HepG2 (cell line): ENCODE data around the gene PWP1. TPM values are rescaled to one million over a fixed set of nuclear protein-coding genes. Genes with fewer than 3 reads are reported as not detected.

Experiments
- ERF ChIP-seq: IDR thresholded peaks from 2 replicates; pipeline ENCODE4 v1.6.1; 2018; ENCODE audit warnings: missing biosample characterization, missing genetic modification reagents
- HOXA3 ChIP-seq: sonication (generic); formaldehyde crosslinking; IDR thresholded peaks from 2 replicates; pipeline ENCODE4 v1.5.0; 2020; ENCODE audit warnings: missing genetic modification reagents
- ISX ChIP-seq: sonication (generic); formaldehyde crosslinking; conservative IDR thresholded peaks from 2 replicates; pipeline ENCODE4 v1.5.0; 2020; ENCODE audit warnings: missing genetic modification reagents
- SAP130 ChIP-seq: IDR thresholded peaks from 2 replicates; pipeline ENCODE4 v1.6.1; 2016; ENCODE audit warnings: low read depth
- SCMH1 ChIP-seq: sonication (generic); formaldehyde crosslinking; IDR thresholded peaks from 2 replicates; pipeline ENCODE4 v1.9.0; 2021; ENCODE audit warnings: missing genetic modification reagents, mild to moderate bottlenecking, borderline replicate concordance
- ZFP62 ChIP-seq: sonication (generic); formaldehyde crosslinking; IDR thresholded peaks from 2 replicates; pipeline ENCODE4 v1.4.0; 2020; ENCODE audit warnings: missing genetic modification reagents
- ZFY ChIP-seq: sonication (generic); formaldehyde crosslinking; IDR thresholded peaks from 2 replicates; pipeline ENCODE4 v1.4.0; 2020; ENCODE audit warnings: missing genetic modification reagents
- ZNF431 ChIP-seq: sonication (generic); formaldehyde crosslinking; IDR thresholded peaks from 2 replicates; pipeline ENCODE4 v1.9.0; 2022; ENCODE audit warnings: missing genetic modification reagents, low read depth, mild to moderate bottlenecking, borderline replicate concordance
- ZNF839 ChIP-seq: sonication (generic); formaldehyde crosslinking; IDR thresholded peaks from 2 replicates; pipeline ENCODE4 v1.4.0; 2020; ENCODE audit warnings: missing genetic modification reagents, mild to moderate bottlenecking, borderline replicate concordance
- ZNF883 ChIP-seq: sonication (generic); formaldehyde crosslinking; IDR thresholded peaks from 2 replicates; pipeline ENCODE4 v1.5.1; 2020; ENCODE audit warnings: mild to moderate bottlenecking, missing genetic modification reagents; ENCODE audit errors: not compliant biosample characterization
- polyA plus RNA-seq, 8 experiments: library from polyadenylated mRNA; depleted of rRNA in 3 of 8; stranded (reverse) in 7 of 8; unstranded in 1 of 8; fragments of >200 nt; fragmentation: Illumina TruSeq in 4 of 8; extraction: Trizol in 4 of 8; gene quantifications; 2 replicates each; pipeline versions ENCODE4 v1.2.1 to v1.2.3, GENCODE V29; 2011 to 2016; ENCODE audit warnings: low read depth in 4 of 8, missing spikeins in 1 of 8, mixed read lengths in 1 of 8; ENCODE audit not compliant: insufficient read depth in 1 of 8
- total RNA-seq, 5 experiments: library from RNA; depleted of rRNA; stranded (reverse); fragments of >200 nt; fragmentation: Illumina TruSeq; extraction: Trizol; gene quantifications; 2 replicates each; pipeline ENCODE4 v1.2.3, GENCODE V29; 2016; ENCODE audit warnings: low read depth in 1 of 5
- TF ChIP-seq, protein P1 (sequence below): sonication (generic); formaldehyde crosslinking; IDR thresholded peaks from 2 replicates; pipeline ENCODE4 v1.8.0; 2022; ENCODE audit warnings: missing genetic modification reagents, mild to moderate bottlenecking, moderate library complexity, borderline replicate concordance
- TF ChIP-seq, protein P2 (sequence below): sonication (generic); formaldehyde crosslinking; IDR thresholded peaks from 2 replicates; pipeline ENCODE4 v1.5.0; 2020; ENCODE audit warnings: missing genetic modification reagents
- TF ChIP-seq, protein P3 (sequence below): sonication (generic); formaldehyde crosslinking; IDR thresholded peaks from 2 replicates; pipeline ENCODE4 v1.5.1; 2020; ENCODE audit warnings: mild to moderate bottlenecking, missing genetic modification reagents, borderline replicate concordance
- TF ChIP-seq, protein P4 (sequence below): sonication (generic); formaldehyde crosslinking; IDR thresholded peaks from 2 replicates; pipeline ENCODE4 v1.5.1; 2020; ENCODE audit warnings: mild to moderate bottlenecking, moderate library complexity, missing genetic modification reagents
- TF ChIP-seq, protein P5 (sequence below): sonication (generic); formaldehyde crosslinking; IDR thresholded peaks from 2 replicates; pipeline ENCODE4 v1.4.0; 2020; ENCODE audit warnings: mild to moderate bottlenecking, missing genetic modification reagents

PWP1 gene
- total and polyA plus RNA-seq, 2 of the 13 experiments (the other 11 are each of a cell fraction or from before 2014, with no cell fraction given): 65.9 to 70.2 TPM

DNA sequence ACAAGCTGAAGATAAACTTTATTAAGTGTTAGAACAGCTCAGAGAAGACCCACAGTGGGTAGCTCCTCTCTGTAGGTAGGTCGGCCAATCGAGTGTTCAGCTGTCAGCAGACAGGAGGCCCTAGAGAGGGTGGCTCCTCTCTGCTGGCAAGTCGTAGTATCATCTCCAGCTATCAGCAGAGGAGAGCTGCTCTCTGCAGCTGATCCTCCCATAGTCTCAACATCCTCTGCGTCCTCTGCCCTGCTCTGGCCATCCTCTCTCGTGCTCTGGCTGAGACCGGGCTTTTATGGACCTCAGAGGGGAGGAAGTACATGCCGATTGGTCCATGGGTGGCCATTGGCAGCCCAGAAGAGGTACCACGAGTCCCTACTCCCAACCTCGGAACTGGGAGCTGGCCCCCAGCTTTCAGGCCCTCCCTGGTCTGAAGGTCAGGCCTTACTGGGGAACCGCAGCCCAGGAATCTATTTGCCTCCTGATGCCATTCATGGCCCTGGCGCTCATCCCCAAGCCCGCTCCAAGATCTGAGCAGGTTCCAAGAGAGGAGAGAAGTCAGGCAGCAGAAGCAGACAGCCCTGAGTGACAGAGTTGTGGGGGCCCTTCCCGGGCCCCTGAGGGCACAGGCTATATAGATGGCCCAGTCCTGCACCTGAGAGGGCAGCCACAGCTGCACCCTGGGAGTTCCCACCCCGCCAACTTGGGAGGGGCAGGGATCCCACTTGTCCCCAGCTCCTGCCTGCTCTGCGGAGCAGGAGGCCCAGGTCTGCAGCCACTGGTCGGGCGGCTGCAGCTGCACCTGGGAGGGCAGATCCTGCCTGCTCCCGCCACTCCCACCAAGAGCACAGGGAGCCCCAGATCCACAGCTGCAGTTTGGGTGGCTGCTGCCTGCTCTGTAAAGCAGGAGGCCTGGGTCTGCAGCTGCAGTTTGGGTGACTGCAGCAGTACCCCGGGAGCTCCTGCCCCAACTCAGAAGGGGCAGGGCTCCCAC lies 3.5 kb upstream of the PWP1 start (continued):
- TF ChIP-seq, protein P1, sequence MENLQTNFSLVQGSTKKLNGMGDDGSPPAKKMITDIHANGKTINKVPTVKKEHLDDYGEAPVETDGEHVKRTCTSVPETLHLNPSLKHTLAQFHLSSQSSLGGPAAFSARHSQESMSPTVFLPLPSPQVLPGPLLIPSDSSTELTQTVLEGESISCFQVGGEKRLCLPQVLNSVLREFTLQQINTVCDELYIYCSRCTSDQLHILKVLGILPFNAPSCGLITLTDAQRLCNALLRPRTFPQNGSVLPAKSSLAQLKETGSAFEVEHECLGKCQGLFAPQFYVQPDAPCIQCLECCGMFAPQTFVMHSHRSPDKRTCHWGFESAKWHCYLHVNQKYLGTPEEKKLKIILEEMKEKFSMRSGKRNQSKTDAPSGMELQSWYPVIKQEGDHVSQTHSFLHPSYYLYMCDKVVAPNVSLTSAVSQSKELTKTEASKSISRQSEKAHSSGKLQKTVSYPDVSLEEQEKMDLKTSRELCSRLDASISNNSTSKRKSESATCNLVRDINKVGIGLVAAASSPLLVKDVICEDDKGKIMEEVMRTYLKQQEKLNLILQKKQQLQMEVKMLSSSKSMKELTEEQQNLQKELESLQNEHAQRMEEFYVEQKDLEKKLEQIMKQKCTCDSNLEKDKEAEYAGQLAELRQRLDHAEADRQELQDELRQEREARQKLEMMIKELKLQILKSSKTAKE (CRISPR knock-in tag): no peak
- TF ChIP-seq ZNF839 (CRISPR knock-in tag) (no peak), ZNF883 (CRISPR knock-in tag) (no peak), ISX (0 out of 2 replicates have a peak, but pooled peaks have one; percentile 21), HOXA3 (CRISPR knock-in tag) (peak; percentile 56), ZNF431 (CRISPR knock-in tag) (no peak), SCMH1 (CRISPR knock-in tag) (no peak), ZFY (CRISPR knock-in tag) (peak; percentile 90), SAP130 (CRISPR knock-in tag) (peak; percentile 88), ZFP62 (no peak), ERF (CRISPR knock-in tag) (peak; percentile 69)
- TF ChIP-seq, protein P2, sequence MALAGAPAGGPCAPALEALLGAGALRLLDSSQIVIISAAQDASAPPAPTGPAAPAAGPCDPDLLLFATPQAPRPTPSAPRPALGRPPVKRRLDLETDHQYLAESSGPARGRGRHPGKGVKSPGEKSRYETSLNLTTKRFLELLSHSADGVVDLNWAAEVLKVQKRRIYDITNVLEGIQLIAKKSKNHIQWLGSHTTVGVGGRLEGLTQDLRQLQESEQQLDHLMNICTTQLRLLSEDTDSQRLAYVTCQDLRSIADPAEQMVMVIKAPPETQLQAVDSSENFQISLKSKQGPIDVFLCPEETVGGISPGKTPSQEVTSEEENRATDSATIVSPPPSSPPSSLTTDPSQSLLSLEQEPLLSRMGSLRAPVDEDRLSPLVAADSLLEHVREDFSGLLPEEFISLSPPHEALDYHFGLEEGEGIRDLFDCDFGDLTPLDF (CRISPR knock-in tag): peak; percentile 27; the same call in 1 of the 2 replicates
- TF ChIP-seq, protein P3, sequence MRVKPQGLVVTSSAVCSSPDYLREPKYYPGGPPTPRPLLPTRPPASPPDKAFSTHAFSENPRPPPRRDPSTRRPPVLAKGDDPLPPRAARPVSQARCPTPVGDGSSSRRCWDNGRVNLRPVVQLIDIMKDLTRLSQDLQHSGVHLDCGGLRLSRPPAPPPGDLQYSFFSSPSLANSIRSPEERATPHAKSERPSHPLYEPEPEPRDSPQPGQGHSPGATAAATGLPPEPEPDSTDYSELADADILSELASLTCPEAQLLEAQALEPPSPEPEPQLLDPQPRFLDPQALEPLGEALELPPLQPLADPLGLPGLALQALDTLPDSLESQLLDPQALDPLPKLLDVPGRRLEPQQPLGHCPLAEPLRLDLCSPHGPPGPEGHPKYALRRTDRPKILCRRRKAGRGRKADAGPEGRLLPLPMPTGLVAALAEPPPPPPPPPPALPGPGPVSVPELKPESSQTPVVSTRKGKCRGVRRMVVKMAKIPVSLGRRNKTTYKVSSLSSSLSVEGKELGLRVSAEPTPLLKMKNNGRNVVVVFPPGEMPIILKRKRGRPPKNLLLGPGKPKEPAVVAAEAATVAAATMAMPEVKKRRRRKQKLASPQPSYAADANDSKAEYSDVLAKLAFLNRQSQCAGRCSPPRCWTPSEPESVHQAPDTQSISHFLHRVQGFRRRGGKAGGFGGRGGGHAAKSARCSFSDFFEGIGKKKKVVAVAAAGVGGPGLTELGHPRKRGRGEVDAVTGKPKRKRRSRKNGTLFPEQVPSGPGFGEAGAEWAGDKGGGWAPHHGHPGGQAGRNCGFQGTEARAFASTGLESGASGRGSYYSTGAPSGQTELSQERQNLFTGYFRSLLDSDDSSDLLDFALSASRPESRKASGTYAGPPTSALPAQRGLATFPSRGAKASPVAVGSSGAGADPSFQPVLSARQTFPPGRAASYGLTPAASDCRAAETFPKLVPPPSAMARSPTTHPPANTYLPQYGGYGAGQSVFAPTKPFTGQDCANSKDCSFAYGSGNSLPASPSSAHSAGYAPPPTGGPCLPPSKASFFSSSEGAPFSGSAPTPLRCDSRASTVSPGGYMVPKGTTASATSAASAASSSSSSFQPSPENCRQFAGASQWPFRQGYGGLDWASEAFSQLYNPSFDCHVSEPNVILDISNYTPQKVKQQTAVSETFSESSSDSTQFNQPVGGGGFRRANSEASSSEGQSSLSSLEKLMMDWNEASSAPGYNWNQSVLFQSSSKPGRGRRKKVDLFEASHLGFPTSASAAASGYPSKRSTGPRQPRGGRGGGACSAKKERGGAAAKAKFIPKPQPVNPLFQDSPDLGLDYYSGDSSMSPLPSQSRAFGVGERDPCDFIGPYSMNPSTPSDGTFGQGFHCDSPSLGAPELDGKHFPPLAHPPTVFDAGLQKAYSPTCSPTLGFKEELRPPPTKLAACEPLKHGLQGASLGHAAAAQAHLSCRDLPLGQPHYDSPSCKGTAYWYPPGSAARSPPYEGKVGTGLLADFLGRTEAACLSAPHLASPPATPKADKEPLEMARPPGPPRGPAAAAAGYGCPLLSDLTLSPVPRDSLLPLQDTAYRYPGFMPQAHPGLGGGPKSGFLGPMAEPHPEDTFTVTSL: no peak
- TF ChIP-seq, protein P4, sequence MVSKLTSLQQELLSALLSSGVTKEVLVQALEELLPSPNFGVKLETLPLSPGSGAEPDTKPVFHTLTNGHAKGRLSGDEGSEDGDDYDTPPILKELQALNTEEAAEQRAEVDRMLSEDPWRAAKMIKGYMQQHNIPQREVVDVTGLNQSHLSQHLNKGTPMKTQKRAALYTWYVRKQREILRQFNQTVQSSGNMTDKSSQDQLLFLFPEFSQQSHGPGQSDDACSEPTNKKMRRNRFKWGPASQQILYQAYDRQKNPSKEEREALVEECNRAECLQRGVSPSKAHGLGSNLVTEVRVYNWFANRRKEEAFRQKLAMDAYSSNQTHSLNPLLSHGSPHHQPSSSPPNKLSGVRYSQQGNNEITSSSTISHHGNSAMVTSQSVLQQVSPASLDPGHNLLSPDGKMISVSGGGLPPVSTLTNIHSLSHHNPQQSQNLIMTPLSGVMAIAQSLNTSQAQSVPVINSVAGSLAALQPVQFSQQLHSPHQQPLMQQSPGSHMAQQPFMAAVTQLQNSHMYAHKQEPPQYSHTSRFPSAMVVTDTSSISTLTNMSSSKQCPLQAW (CRISPR knock-in tag): peak; percentile 63
- TF ChIP-seq, protein P5, sequence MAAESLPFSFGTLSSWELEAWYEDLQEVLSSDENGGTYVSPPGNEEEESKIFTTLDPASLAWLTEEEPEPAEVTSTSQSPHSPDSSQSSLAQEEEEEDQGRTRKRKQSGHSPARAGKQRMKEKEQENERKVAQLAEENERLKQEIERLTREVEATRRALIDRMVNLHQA: no peak
